ENCODE results near the gene DTX4.

Gene DTX4

GRCh38 chr11:59206635-59207034 is 34.7 kb downstream of the DTX4 start:
- H3K27me3 Mint-ChIP-seq = peaks cover 41% of the 10 kb centered on the region
- DNase-seq = peak; percentile 36
- CTCF ChIA-PET = interaction anchor here (0.6 to 2.5 kb wide), 7 partner anchors 11 to 848 kb away, joined by 3 to 20 read pairs (median 3); partner anchors contain the start of gene DTX4
- no peaks in the 10 kb centered on the region for H3K36me3 Mint-ChIP-seq
- no peaks in the 10 kb centered on the region for H3K9me3 Mint-ChIP-seq
- peaks cover 12% of the 10 kb centered on the region for H3K4me1 Mint-ChIP-seq
- no peak overlapping the region for H3K4me3 Mint-ChIP-seq
- H3K27ac Mint-ChIP-seq = no peak overlapping the region

- no peaks in the 10 kb centered on the region for H3K9me3 Mint-ChIP-seq
- H3K4me3 Mint-ChIP-seq = no peak overlapping the region
- CTCF ChIA-PET = interaction anchor here (0.8 to 1.0 kb wide), 2 partner anchors 14 to 25 kb away, joined by 3 read pairs; no protein-coding TSS in a partner anchor
- H3K36me3 Mint-ChIP-seq = no peaks in the 10 kb centered on the region
- H3K27ac Mint-ChIP-seq = no peak overlapping the region
- DNase-seq = peak; percentile 43
- peaks cover 46% of the 10 kb centered on the region for H3K27me3 Mint-ChIP-seq
- H3K4me1 Mint-ChIP-seq = peaks cover 12% of the 10 kb centered on the region
These were observed 36.1 kb downstream of the DTX4 start for GRCh38 chr11:59207988-59208451.

GRCh38 chr11:59208956-59209355 is 37.0 kb downstream of the DTX4 start:
- Mint-ChIP-seq H3K27ac (no peak overlapping the region), H3K27me3 (peaks cover 46% of the 10 kb centered on the region), H3K4me1 (peaks cover 12% of the 10 kb centered on the region), H3K4me3 (no peak overlapping the region), H3K9me3 (no peaks in the 10 kb centered on the region), H3K36me3 (no peaks in the 10 kb centered on the region)
- no peak for DNase-seq
- CTCF ChIA-PET = no interaction called here

GRCh38 chr11:59212222-59212621 is 40.3 kb downstream of the DTX4 start:
- H3K9me3 Mint-ChIP-seq = no peaks in the 10 kb centered on the region
- no peak overlapping the region for H3K4me3 Mint-ChIP-seq
- H3K4me1 Mint-ChIP-seq = peaks cover 18% of the 10 kb centered on the region
- CTCF ChIA-PET = no interaction called here
- H3K36me3 Mint-ChIP-seq = no peaks in the 10 kb centered on the region
- no peak overlapping the region for H3K27ac Mint-ChIP-seq
- no peak for DNase-seq
- H3K27me3 Mint-ChIP-seq = peaks cover 25% of the 10 kb centered on the region

GRCh38 chr11:59212744-59213631 is 41.1 kb downstream of the DTX4 start, which contains the start of gene MPEG1:
MPEG1 (minus strand) TSS chr11:59212927; CDS start chr11:59212865, 62 bp downstream.
- CTCF ChIA-PET = no interaction called here
- H3K4me3 Mint-ChIP-seq = no peak within 1 kb of the TSS
- DNase-seq = no peak
- peaks cover 20% of the 10 kb centered on the region for H3K27me3 Mint-ChIP-seq
- H3K27ac Mint-ChIP-seq = no peak within 1 kb of the TSS
- H3K36me3 Mint-ChIP-seq = no peaks in the 10 kb centered on the region
- peaks cover 16% of the 10 kb centered on the region for H3K4me1 Mint-ChIP-seq
- no peaks in the 10 kb centered on the region for H3K9me3 Mint-ChIP-seq

- Mint-ChIP-seq H3K27me3 (peaks cover 17% of the 10 kb centered on the region), H3K4me3 (no peak overlapping the region), H3K27ac (no peak overlapping the region)
These were observed 42.4 kb downstream of the DTX4 start for GRCh38 chr11:59214141-59214893.

GRCh38 chr11:59216641-59217564 is 45.0 kb downstream of the DTX4 start:
- Mint-ChIP-seq H3K9me3 (no peaks in the 10 kb centered on the region), H3K4me1 (peaks cover 12% of the 10 kb centered on the region), H3K27ac (no peak overlapping the region), H3K27me3 (peaks cover 6% of the 10 kb centered on the region), H3K4me3 (no peak overlapping the region), H3K36me3 (no peaks in the 10 kb centered on the region)
- no peak for DNase-seq
- CTCF ChIA-PET = interaction anchor here (1.1 kb wide), 1 partner anchor 11 kb away, joined by 3 read pairs; no protein-coding TSS in a partner anchor

More at GRCh38 chr11:59214141-59214893, 42.4 kb downstream of the DTX4 start:
- H3K36me3 Mint-ChIP-seq = no peaks in the 10 kb centered on the region
- no peaks in the 10 kb centered on the region for H3K9me3 Mint-ChIP-seq
- H3K4me1 Mint-ChIP-seq = peaks cover 12% of the 10 kb centered on the region
- CTCF ChIA-PET = no interaction called here
- no peak for DNase-seq

GRCh38 chr11:59218319-59218718 is 46.4 kb downstream of the DTX4 start:
- peaks cover 12% of the 10 kb centered on the region for H3K4me1 Mint-ChIP-seq
- no peaks in the 10 kb centered on the region for H3K9me3 Mint-ChIP-seq
- no peak overlapping the region for H3K4me3 Mint-ChIP-seq
- no peak for DNase-seq
- no peak overlapping the region for H3K27ac Mint-ChIP-seq
- CTCF ChIA-PET = interaction anchor here (1.2 kb wide), 1 partner anchor 32 kb away, joined by 4 read pairs; no protein-coding TSS in a partner anchor
- H3K27me3 Mint-ChIP-seq = peaks cover 4% of the 10 kb centered on the region
- no peaks in the 10 kb centered on the region for H3K36me3 Mint-ChIP-seq

GRCh38 chr11:59218893-59219292 is 47.0 kb downstream of the DTX4 start:
- no peak for DNase-seq
- Mint-ChIP-seq H3K27me3 (peaks cover 4% of the 10 kb centered on the region), H3K27ac (no peak overlapping the region), H3K4me1 (peaks cover 12% of the 10 kb centered on the region), H3K4me3 (no peak overlapping the region), H3K36me3 (no peaks in the 10 kb centered on the region), H3K9me3 (no peaks in the 10 kb centered on the region)
- CTCF ChIA-PET = interaction anchor here (1.2 kb wide), 1 partner anchor 33 kb away, joined by 4 read pairs; no protein-coding TSS in a partner anchor

- Mint-ChIP-seq H3K36me3 (no peaks in the 10 kb centered on the region), H3K27ac (no peak overlapping the region), H3K9me3 (no peaks in the 10 kb centered on the region), H3K4me3 (no peak overlapping the region), H3K27me3 (peaks cover 6% of the 10 kb centered on the region), H3K4me1 (peaks cover 14% of the 10 kb centered on the region)
- CTCF ChIA-PET = interaction anchor here (1.1 kb wide), 1 partner anchor 48 kb away, joined by 3 read pairs; the partner anchor contains the start of gene DTX4
- DNase-seq = no peak
These were observed 47.9 kb downstream of the DTX4 start for GRCh38 chr11:59219836-59220235.

- Mint-ChIP-seq H3K36me3 (no peaks in the 10 kb centered on the region), H3K27ac (no peak overlapping the region), H3K9me3 (no peaks in the 10 kb centered on the region), H3K4me3 (no peak overlapping the region), H3K4me1 (peaks cover 14% of the 10 kb centered on the region), H3K27me3 (peaks cover 7% of the 10 kb centered on the region)
- no peak for DNase-seq
- CTCF ChIA-PET = interaction anchor here (0.9 kb wide), 1 partner anchor 76 kb away, joined by 3 read pairs; no protein-coding TSS in a partner anchor
These were observed 49.5 kb downstream of the DTX4 start for GRCh38 chr11:59221441-59221840.

- CTCF ChIA-PET = no interaction called here
- peaks cover 2% of the 10 kb centered on the region for H3K4me1 Mint-ChIP-seq
These were observed 50.6 kb downstream of the DTX4 start for GRCh38 chr11:59222464-59223060.

GRCh38 chr11:59223177-59223576 is 51.2 kb downstream of the DTX4 start:
- Mint-ChIP-seq H3K4me1 (peaks cover 2% of the 10 kb centered on the region), H3K27me3 (peaks cover 7% of the 10 kb centered on the region), H3K4me3 (no peak overlapping the region), H3K27ac (no peak overlapping the region), H3K36me3 (no peaks in the 10 kb centered on the region), H3K9me3 (no peaks in the 10 kb centered on the region)
- CTCF ChIA-PET = interaction anchor here (1.1 to 1.7 kb wide), 2 partner anchors 37 to 65 kb away, joined by 5 to 7 read pairs; no protein-coding TSS in a partner anchor
- DNase-seq = no peak

More at GRCh38 chr11:59222464-59223060, 50.6 kb downstream of the DTX4 start:
- no peak for DNase-seq
- Mint-ChIP-seq H3K27me3 (peaks cover 7% of the 10 kb centered on the region), H3K36me3 (no peaks in the 10 kb centered on the region), H3K27ac (no peak overlapping the region), H3K9me3 (no peaks in the 10 kb centered on the region), H3K4me3 (no peak overlapping the region)

Measured in activated naive CD4-positive, alpha-beta T cell treated with anti-CD3 and anti-CD28 coated beads, Interleukin-2, amount 10 ng/mL, durations not matched to agents 7 days and 5 days (primary cell).